HT1080 (cell line): Measurements from ENCODE around the gene TAL1. TPM values are rescaled to one million over a fixed set of nuclear protein-coding genes. Genes with fewer than 3 reads are reported as not detected.
A peak's percentile ranks its signal among the peaks of the same experiment; 100 is the strongest.
"Not testable (repeated sequence)": the region's sequence is repeated elsewhere in the genome, so short reads cannot be mapped to it uniquely, and the experiment has no call there.

Experiments
- DNase-seq: peaks from one replicate; pipeline ENCODE4 v3.0.0-alpha.2; 2015; ENCODE audit warnings: low read depth
- total RNA-seq: library from RNA; depleted of rRNA; stranded (reverse); fragments of >200 nt; shearing (Covaris generic); gene quantifications from 2 replicates; pipeline ENCODE4 v1.2.3, GENCODE V29; 2014

TAL1 gene
- total RNA-seq, 1 experiment from 2014 or later = 0.03 TPM

GRCh38 chr1:47213230-47213963 is 18.6 kb downstream of the TAL1 start:
- no peak for DNase-seq

DNA sequence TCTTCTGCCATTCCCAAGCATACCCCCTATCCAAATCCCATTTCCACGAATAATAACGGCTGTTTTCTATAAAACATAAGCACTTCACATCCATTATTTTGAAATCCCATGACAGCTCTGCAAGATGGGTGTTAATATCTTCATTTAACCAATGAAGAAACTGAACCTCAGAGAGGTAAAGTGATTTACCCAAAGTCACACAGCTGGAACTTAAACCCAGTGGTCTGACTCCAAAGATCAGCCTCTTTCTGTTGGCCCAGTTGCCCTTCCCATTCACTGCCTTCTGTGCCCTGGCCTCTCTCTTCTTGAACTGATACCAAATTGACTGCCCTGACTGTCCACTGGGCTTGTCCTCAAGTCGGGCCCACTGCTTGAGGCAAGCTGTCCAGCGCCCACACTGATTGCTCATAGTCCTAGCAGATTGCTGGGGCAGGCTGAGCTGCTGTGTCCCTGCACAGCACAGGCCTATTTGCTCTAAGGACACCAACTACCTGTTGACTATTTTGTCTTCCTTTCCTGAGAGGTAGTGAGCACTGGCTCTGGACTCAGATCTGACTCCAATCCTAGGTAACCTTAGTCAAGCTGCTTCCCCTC is 19.3 kb downstream of the TAL1 start:
- no peak for DNase-seq

GRCh38 chr1:47211796-47212269 is 20.2 kb downstream of the TAL1 start:
- DNase-seq = peak; percentile 55

DNA sequence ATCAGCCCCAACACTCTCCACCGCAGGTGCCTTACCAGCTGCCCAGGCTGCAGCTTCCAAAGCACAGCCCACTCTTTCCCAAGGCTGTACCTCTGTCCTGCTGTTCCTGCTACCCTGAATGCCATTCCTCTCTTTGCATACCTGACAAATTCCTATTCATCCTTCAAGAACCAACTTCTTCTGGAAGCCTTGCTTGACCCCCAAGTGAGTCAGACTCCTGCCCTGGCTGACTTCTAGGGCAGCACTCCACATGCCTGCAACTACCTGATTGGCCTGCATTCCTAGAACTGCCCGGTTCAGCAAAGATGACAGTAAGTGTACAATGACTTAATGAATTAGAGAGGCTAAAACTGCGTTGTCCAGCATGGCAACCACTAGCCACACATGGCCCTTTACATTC is 21.4 kb downstream of the TAL1 start:
- peak; percentile 26 for DNase-seq

DNA sequence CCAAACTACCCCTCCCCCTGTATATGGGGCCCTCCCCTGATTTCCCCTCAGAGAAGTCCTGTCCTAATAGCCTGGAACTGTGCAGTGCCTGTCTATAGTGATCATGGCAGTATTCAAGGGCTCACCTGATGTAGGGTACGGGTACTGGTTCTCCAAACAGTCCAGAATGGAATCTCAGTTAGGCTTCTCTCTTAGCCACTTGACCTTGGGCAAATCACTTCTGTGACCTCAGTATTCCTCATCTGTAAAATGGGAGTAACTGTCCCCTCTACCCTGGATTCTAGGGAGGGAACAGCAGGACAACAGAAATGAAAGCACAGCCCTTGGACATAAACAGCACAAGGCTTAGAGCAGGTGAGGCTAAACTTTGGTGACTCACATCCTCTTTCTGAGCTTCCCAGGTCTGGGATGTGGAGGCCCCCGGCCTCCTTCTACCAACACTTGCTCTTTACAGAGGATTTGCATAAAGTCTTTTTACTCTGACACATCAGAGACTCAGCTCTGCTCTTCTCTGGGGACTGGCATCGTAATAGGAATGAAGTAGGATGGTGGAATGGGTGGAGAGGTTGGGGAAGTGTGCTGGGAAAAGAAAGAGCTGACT is 22.2 kb downstream of the TAL1 start:
- peak; percentile 70 for DNase-seq

DNA sequence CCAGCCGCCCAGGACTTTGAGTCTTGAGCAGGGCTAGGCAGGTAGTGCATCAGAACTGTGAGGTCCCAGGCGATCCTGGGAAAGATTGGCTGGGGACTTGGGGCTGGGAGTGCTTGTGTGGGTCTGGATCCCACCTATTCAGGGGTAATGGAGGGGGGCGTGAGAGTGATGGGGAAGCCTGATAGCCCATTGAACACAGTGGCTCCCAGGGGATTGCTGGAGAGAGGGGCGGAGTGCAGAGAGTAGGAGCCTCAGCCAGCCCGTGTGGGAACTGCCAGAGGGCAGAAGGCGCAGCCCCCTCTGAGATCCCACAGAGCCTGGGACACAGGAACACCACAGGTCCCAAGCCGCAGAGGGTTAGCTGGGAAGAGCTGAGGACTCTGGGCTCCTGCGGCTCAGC is 22.9 kb downstream of the TAL1 start:
- DNase-seq = no peak

DNA sequence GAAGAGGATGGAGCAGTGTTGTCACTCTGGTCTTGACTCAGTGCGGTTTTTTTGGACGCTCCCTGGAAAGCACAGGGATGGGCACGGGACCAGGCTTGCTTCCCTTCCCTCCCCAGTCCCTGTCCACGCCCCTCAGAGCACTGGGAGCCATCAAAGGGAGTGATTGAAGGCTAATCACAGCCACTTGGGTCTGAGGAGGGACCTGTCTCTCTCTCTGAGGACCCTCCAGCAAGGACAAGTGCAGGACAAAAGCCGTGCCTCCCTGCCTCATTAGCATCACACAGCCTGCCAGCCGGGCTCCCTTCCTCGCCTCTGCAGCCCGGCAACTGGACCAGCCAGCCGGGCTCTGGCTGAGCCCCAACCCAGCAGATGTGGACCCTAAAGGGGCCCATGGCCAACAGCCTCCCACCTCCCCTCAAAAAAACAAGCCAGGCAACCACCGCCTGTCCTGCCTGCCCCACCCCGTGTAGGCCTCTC is 23.6 kb downstream of the TAL1 start:
- DNase-seq = peak; percentile 65

DNA sequence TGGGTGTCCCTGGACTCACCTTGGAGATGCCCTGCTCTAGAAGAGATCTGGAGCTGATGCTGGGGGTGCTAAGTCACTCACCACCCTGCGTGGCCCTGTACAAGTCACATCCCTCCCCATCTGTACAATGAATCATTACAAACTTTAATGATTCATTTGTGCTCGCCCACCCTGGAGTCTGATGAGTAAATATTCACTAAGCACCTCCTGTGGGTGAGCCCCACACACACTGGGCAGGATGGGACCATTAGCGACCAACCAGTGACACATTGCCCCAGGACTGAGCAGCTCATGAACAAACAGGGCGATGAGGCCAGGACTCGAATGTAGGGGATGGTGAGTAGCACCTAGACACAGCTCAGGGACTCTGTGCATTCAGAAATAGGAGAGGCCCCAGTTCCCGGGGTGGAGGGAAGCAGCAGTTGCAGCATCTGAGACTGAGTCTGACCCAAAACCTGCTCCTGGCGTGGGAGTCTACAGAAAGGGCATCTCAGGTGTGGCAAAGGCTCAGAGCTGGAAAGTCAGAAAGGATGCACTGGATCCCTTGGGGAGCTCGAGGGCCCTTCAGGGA is 24.1 kb downstream of the TAL1 start:
- peak; percentile 76 for DNase-seq

- DNase-seq = no peak
These were observed 26.1 kb downstream of the TAL1 start for GRCh38 chr1:47205918-47206317.

DNA sequence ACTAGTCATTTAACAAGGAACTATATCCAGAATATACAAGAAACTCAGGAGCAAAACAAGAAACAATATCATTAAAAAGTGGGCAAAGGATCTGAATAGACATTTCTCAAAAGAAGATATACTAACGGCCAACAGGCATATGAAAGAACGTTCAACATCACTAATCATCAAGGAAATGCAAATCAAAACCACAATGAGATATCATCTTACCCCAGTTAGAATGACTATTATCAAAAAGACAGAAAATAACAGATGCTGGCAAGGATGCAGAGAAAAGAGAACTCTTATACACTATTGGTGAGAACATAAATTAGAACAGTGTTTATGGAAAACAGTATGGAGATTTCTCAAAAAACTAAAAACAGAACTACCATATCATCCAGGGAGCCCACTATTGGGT is 28.5 kb downstream of the TAL1 start:
- DNase-seq = not testable (repeated sequence)

- DNase-seq = no peak
These were observed 30.8 kb downstream of the TAL1 start for GRCh38 chr1:47201179-47201578.

GRCh38 chr1:47198214-47198613 is 33.8 kb downstream of the TAL1 start:
- no peak for DNase-seq

DNA sequence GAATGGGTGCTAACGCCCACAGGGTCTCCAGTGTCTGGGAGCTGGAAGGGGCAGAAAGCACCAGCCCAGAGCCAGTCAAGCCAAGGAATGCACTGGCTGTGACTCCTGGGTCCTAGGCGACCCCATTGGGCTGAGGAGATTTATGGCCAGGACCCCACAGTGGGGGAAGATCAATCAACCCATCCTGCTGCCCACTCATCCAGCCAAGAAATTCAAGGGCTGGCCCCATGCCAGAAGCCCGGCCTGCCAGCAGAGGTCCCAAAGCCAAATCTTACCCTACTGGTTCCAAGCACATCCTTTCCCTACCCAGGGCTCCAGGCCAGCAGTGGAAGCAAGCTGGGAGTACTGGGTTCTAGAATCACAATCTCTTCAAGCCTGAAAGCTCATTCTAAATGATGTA is 35.4 kb downstream of the TAL1 start:
- no peak for DNase-seq

- not testable (repeated sequence) for DNase-seq
These were observed 36.0 kb downstream of the TAL1 start for GRCh38 chr1:47195981-47196380.

- DNase-seq = no peak
These were observed 37.7 kb downstream of the TAL1 start for GRCh38 chr1:47194311-47194710.

- not testable (repeated sequence) for DNase-seq
These were observed 38.5 kb downstream of the TAL1 start for GRCh38 chr1:47193496-47193895.

GRCh38 chr1:47192458-47193384 is 39.3 kb downstream of the TAL1 start:
- peak; percentile 59 for DNase-seq

- DNase-seq = no peak
These were observed 40.0 kb downstream of the TAL1 start for GRCh38 chr1:47191940-47192457.

DNA sequence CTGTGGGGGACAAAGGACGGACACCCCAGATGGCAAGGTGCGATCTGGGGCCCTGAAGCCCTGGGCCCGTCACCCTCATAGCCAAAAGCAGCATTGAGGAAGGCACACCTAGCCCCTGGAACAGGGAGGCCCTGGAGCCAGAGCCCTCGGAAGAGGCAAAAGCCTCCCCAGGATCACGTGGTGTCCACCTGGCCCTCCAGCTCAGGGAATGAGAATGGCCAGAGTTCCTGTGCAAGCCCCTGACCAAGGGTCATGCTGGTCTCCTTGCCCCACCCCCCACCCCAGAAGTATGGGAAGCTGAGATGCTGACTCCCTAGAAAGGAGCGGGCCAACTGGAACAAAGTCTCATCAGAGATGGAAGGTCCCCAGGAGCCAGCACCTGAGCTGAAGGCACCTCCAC is 41.2 kb downstream of the TAL1 start:
- no peak for DNase-seq

- DNase-seq = no peak
These were observed 41.5 kb downstream of the TAL1 start for GRCh38 chr1:47190509-47190855.
